Activated CD8-positive, alpha-beta memory T cell treated with anti-CD3 and anti-CD28 coated beads, Interleukin-2, amount 50 U/mL, for 24 hours (primary cell): ENCODE results near the gene EIF1AX.
"Not testable (repeated sequence)": the region's sequence is repeated elsewhere in the genome, so short reads cannot be mapped to it uniquely, and the experiment has no call there.

Source experiments
- DNase-seq: peaks from one replicate; pipeline ENCODE4 v3.0.0-alpha.2; 2020; ENCODE audit errors: extremely low read depth

EIF1AX gene

GRCh38 chrX:20141281-20142220 is at the start of gene EIF1AX:
TSS of gene EIF1AX (minus strand) at chrX:20141838. CDS start at chrX:20141640, 198 bp downstream.
- DNase-seq, result peak; percentile 86

- no peak for DNase-seq
Observed at GRCh38 chrX:20189171-20189570, 47.5 kb upstream of the EIF1AX start.

GRCh38 chrX:20181598-20182329 is 40.1 kb upstream of the EIF1AX start:
- no peak for DNase-seq

- no peak for DNase-seq
Observed at GRCh38 chrX:20177093-20177492, 35.5 kb upstream of the EIF1AX start.

GRCh38 chrX:20173856-20174255 is 32.2 kb upstream of the EIF1AX start:
- DNase-seq, result no peak

GRCh38 chrX:20173313-20173712 is 31.7 kb upstream of the EIF1AX start:
- no peak for DNase-seq

GRCh38 chrX:20171887-20172286 is 30.2 kb upstream of the EIF1AX start:
- DNase-seq, result no peak

GRCh38 chrX:20162516-20162915 is 20.9 kb upstream of the EIF1AX start:
- DNase-seq, result not testable (repeated sequence)

- no peak for DNase-seq
Observed at GRCh38 chrX:20159797-20160385, 18.3 kb upstream of the EIF1AX start.

GRCh38 chrX:20151689-20152088 is 10.1 kb upstream of the EIF1AX start:
- no peak for DNase-seq

- DNase-seq, result no peak
Observed at GRCh38 chrX:20149326-20149725, 7.7 kb upstream of the EIF1AX start.

- DNase-seq, result no peak
Observed at GRCh38 chrX:20147561-20147960, 5.9 kb upstream of the EIF1AX start.

- DNase-seq, result no peak
Observed at GRCh38 chrX:20144491-20144890, 2.9 kb upstream of the EIF1AX start.

GRCh38 chrX:20143561-20143960 is 1.9 kb upstream of the EIF1AX start:
- no peak for DNase-seq

GRCh38 chrX:20143111-20143510 is 1.5 kb upstream of the EIF1AX start:
- DNase-seq, result no peak

- no peak for DNase-seq
Observed at GRCh38 chrX:20140420-20140819, 1.2 kb downstream of the EIF1AX start.

GRCh38 chrX:20139966-20140365 is 1.7 kb downstream of the EIF1AX start:
- DNase-seq, result no peak

GRCh38 chrX:20135944-20136343 is 5.7 kb downstream of the EIF1AX start:
- DNase-seq, result no peak

- DNase-seq, result no peak
Observed at GRCh38 chrX:20132666-20133065, 9.0 kb downstream of the EIF1AX start.

GRCh38 chrX:20130357-20130756 is 11.3 kb downstream of the EIF1AX start:
- no peak for DNase-seq

GRCh38 chrX:20129547-20129946 is 12.1 kb downstream of the EIF1AX start:
- no peak for DNase-seq

GRCh38 chrX:20128670-20129069 is 13.0 kb downstream of the EIF1AX start:
- DNase-seq, result no peak
